GM21786 (cell line): ENCODE data around the gene THAP3.
"Not testable (repeated sequence)": the region's sequence is repeated elsewhere in the genome, so short reads cannot be mapped to it uniquely, and the experiment has no call there.

ENCODE experiments used
- ATAC-seq: cut with Tn5 transposase; IDR thresholded peaks from one replicate; pipeline ENCODE4 v1.9.1; 2021; ENCODE audit not compliant: unreplicated experiment

The THAP3 gene

DNA sequence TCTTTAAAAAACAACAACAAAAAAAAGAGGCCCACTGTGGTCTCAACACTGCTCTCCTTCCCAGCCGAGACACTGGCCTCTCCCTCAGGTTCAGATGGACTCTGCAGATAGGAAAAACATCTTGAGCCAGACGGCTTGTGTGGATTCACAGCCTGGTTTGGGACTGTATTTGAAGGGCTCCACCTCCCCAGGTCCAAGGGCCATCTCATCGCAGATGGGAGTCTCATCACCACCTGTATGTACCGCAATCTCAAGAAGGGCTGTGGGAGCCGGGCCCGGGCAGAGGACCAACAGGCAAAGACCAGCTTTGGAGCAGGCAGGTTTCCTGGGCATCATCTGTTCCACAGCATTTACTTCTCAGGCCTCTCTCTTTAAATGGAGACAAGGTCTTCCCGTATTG lies 34.6 kb upstream of the THAP3 start:
- no peak for ATAC-seq

DNA sequence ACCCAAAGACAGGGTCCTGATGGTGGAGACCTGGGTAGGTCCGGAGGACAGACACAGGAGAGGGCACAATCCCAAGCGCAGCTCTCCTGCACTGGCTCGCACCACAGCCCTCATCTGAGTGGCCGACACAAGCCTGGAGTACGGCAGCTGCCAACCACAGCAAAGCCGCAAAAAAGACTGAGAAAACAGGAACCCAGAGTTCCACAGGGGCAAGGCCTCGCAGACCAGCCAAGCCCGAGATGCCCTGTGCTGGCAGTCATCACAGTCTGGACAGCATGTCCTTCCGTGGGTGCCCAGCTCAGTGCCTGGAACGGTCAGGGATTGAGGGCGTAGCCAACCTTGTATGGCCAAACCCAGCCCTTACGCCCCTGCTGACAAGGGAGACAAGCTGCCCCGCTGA lies 33.4 kb upstream of the THAP3 start:
- no peak for ATAC-seq

DNA sequence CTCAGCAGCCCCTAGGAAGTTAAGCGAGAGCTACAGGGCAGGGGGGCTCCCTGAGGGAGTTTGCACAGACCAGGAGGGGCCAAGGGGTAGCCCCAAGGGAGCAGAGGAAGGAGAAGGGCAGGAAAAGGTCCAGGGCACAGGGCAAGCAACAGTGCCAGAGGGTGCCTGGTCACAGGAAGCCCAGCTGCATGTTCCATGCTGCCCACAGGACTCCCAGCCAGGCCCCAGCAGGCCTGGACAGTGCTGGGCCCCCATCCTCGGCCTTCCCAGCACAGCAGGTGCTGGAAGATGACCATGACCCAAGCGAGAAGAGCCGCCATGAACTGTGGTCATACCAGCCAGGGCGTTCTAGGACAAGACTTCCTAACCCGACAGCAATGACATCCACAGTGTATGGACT lies 33.0 kb upstream of the THAP3 start:
- ATAC-seq, result no peak

DNA sequence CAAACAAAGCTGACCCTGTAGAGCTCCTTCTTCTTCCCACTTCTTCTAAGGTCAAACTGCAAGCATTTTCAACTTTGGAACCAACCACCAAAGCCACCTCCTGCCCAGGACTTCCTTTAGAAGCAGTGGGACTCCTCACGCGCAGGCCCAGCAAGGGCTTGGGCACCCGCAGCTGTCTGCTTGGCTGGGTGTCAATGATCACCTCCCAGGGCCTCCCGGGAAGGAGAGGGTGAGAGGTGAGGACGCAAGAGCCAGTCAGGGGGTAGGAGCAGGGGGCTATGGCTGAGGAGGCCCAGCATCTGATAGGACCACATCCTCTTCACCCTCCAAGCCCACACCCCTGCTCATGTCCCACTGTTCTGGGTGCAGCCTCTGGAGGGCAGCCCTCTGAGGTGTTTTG lies 32.2 kb upstream of the THAP3 start:
- no peak for ATAC-seq

DNA sequence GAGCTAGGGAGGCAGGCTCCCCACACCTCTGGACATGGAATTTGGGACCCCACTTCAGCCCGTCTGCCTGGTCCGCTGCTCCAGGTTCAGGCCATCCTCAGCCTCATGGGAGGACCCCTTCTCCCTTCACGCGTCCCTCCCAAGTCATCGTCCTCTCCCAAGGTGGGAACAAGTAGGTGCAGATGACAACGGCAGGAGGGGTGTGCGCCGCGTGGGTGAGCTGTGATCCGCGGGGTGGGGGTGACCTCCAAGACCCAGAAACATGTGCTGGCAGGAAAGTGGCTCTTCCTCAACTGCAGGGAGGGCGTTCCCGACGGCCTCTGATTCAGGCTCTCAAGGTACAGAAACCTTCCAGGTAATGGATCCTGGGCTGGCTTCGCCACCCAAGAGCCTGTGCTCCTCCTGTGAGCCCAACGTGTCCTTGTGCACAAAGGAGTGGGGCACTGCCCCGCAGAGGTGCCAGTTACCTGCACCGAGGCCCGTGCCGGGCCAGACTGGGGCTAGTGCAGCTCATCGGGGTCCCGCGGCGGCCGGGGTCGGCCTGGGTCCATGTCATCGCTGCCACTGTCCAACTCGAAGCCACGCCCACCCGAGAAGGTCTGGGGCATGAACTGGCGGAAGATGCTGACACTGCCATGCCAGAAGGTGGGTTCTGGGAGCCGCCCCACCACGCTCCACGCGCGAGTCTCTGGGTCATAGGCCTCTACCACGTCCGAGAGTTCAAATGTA lies 31.6 kb upstream of the THAP3 start:
- ATAC-seq, result no peak

DNA sequence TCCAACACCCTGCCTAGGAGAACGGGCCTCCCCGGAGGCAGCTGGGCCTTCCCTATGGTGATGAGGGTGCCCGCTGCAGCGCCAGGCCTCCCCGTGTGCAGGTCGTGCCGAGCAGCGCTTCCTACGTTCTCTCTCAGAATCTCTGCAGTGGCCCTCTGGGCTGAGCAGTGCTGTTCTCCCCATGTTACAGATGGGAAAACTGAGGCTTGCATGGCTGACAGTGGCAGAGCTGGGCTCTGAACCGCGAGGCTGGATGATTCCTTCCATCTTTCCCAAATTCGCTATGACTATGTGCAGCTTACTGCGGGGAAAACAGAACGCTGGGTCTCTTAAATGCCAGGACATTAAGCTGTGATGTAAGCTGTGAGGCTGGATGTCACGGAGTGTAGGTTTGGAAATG lies 30.9 kb upstream of the THAP3 start:
- ATAC-seq, result no peak

DNA sequence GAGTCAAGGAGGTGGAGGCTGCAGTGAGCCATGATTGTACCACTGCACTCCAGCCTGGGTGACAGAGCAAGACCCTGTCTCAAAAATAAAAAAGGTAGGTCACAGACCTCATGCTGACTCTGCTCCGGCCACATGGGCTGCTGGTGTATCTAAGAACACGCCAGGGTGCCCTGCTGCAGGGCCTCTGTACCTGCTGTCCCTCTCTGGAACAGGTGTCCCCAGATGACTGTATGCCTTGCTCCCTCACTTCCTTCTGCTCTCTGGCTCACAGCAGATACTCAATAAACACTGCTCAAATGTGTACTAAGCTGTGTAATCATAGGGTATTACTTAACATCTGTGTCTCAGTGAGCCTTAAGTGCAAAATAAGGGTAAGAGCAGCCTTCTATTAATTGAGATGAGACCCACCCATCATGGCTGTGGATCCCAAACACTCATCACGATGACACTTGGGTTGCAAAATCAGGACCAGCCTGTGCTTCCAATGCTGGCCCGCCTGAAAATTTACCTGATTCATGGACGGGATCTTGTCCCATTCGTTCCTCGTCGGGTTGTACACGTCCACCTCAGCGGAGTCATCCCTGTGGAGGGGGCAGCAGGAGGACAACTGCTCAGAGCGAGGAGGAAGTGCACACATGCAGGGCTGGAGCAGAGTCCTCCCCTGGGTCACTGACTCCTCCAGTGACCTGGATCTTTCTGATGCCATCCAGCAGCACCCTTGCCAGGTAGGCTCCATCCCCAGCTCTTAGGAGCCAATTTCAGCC lies 29.5 kb upstream of the THAP3 start:
- no peak for ATAC-seq

DNA sequence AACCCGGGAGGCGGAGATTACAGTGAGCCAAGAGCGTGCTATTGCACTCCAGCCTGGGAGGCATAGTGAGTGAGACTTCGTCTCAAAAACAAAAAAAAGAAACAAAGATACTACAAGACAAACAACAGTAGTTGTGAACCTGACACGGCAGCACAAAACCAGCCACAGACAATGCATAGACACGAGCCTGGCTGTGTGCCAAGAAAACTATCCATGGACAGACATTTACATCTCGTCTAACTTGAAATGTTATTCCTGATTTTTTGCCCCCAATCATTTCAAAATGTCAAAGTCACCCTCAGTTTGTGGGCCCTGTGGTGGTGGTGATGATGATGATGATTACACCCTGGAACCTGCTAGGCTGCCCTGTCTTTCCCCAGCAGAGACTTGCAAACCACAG lies 28.3 kb upstream of the THAP3 start:
- ATAC-seq, result no peak

DNA sequence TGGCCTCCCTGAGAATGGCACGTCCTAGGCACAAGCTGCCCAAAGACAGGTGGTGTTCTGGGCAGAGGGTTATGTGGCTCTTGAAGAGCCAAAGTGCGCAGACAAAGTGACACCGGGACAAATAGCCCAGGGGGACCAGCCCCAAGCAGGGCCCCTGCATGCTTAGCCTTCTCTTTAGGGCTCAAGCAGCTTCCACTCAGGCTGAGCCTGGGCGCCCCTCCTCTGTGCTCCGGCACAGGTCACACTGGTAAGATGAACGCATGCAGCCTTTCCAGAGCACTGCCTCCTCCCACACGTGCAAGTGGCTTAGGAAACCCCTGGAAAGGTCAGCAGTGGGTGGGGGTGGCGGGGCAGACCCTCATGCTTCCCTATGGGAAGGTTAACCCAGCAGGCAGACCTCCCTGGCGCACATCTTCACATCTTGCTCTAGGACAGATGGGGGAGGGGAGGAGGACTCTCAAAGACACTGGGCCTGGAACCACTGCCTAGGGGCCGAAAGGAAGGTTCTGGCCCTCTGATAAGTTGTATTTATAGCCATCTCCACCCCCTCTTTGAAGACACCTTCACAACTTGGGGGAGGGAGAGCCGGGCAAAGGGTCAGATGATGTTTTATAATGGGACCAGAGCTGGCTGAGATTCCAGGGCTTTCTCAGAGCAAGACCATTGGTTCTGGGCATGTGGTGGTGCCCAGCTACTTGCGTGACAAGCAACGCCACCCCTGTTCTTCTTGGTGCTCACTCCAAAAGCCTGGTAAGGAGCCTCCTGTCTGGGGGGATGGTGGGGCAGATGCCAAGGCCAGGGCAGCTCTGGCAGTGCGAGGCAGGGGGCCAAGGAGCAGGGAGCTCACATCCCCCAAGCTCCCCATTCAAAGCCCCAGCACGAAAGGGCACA lies 27.5 kb upstream of the THAP3 start:
- ATAC-seq, result no peak

DNA sequence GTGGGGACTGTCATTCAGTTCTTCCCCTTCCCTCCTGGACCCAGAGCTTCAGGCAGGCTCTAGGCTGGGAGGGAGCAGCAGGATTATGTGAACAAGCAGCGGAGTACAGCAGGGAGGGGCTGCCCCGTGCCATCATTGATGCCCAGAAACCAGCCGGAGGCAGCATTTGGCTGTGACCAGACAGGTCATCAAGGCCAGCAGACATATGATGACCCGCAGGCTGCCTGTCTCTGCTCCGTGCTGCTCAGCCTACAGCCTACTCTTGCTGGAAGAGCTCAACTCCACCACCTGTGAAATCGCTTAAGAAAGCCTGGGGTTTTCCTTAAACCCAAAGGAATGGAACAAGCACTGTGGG lies 26.9 kb upstream of the THAP3 start:
- no peak for ATAC-seq

DNA sequence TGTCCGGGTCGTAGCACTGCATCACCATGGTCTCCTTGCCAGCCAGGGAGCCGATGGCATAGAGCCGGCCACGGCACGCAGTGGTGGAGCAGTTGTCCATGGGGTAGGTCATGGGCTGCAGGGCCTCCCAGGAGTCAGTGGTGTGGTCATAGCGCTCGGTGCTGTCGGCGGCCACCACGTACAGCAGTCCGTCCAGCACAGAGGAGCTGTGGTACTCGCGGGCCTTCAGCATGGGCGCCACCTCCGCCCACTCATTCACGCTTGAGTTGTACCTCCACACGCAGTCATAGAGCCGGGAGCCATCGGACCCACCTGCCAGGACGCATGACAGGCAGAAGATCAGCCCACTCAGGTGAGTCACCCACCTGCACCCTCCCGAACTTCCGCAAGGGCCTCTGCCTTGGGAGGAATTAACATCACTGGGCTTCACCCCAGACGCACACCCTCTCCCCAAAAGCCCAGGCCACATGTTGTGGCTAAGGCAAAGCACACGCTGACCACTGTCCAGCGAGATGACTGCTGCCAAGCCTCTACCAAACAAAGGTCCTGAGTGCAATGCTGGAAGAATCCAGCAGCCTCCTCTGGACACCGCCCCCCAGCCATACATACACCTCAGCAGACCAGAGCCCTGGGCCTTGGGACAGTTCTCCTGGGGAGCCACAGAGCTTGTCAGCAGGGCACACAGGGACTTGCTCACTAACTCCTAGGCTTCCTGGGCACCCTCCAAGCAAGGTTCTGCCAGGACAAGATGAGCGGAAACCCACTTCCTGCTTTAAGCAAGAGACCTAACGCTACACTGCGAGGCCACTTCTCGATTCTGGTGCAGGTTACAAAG lies 25.3 kb upstream of the THAP3 start:
- no peak for ATAC-seq

DNA sequence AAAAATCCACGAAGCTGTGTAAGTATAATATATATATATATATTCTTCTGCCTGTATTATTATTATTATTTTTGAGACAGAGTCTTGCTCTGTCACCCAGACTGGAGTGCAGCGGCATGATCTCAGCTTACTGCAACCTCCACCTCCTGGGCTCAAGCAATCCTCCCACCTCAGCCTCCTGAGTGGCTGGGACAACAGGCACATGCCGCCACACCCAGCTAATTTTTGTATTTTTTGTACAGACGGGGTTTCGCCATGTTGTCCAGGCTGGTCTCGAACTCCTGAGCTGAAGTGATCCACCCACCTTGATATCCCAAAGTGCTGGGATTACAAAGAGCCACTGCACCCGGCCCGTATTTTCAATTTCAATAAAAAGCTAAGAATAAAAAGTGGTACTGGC lies 24.7 kb upstream of the THAP3 start:
- ATAC-seq, result not testable (repeated sequence)

DNA sequence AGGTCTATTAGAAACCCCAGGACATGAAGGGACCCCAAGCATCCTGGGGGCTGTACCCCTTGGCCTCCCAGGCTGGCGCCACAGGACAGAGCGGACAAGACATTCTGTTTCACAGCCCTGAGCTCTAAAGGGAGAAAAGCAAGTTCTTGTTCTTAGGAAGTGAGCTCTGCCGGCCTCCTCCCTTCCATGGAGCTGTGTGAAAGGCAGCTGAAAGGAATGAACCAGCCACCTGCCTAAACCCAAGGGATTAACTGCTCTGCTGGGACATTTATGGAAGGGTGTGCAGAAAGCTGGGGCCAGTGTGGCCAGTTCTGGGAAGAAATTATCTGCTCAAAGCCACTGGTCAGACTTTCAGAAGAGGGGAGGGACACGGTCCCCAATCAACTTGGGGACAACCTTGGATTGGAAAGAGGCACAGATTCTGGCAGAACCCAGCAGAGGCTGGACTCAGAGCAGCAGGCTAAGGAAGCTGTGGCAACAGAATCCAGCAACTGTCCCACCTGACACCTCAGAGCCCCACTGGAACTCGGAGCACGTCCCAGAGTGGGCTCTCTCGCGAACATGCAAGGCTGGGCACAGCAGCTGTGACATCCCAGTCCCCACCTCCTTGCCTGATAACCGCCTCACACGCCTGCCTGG lies 24.1 kb upstream of the THAP3 start:
- ATAC-seq, result no peak

DNA sequence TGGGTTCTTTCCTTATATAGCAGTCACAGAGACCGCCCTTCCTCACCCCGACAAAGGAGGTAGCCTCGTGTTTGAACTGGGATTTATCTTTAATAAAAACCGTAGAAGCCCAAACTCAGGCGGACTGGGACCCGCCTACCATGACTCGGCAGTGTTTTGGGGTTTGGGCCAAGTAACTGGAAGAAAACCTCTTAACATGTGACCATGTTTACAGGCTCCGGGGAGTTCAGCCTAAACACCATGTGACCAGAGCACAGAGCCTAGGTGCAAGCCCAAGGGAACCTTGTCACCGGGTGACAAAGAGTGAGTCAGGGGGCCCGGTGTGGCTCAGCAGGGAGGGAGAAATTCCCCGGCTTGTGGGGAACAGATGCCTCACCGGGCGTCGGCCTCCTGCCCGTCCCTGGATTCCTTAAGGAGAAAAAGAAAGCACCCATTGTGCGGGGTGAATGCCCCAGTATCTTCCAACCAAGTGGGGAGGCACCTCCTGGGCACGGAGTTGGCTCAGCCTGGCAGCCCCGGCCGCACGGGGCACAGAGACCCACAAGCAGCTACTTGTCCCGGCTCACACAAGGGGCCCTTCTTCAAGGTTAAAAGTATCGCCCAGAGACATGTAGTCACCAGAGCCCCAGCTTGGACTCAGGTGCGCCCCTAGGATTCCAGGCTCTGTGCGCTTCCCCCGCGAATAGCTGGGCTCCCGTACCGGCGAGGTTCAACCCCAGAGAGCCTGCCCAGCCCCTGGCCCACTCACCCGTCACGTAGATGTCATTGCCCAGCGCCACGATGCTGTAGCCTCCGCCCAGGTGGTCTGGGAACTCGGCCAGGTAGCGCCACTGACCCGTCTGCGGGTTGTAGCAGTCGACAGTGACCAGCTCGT lies 23.4 kb upstream of the THAP3 start:
- peak; percentile 37 for ATAC-seq

DNA sequence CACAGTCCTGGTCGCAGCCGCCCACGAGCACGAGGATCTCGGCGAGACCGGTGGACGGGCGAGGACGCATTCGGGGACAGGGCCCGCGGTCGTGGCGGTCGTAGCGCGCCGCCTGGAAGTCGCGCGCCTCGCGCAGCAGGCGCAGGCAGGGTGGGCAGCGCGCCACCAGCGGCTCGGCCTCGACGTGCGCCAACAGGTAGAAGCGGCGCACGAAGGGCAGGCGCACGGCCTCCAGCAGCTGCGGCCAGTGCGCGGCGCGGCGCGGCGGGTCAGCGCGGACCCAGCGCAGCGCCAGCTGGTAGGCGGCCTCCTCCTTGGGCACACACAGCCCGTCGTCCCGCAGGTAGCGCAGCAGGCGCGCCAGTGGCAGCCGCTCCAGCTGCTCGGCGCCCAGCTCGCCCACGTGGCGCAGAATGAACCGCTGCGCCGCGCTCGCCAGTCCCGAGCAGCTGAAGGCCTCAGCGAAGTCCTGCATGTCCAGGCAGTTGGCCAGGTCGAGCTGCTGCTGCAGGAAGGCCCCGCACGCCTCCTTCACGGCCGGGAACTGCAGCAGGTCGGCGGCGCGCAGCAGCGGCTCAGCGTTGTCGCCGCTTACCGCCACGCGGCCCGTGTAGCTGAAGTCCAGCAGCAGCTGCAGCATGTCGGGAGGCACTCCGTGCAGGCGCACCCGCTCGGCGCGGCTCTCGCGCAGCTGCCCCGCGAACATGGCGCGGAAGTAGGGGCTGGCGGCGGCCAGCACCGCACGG lies 22.6 kb upstream of the THAP3 start:
- ATAC-seq, result peak; percentile 25

DNA sequence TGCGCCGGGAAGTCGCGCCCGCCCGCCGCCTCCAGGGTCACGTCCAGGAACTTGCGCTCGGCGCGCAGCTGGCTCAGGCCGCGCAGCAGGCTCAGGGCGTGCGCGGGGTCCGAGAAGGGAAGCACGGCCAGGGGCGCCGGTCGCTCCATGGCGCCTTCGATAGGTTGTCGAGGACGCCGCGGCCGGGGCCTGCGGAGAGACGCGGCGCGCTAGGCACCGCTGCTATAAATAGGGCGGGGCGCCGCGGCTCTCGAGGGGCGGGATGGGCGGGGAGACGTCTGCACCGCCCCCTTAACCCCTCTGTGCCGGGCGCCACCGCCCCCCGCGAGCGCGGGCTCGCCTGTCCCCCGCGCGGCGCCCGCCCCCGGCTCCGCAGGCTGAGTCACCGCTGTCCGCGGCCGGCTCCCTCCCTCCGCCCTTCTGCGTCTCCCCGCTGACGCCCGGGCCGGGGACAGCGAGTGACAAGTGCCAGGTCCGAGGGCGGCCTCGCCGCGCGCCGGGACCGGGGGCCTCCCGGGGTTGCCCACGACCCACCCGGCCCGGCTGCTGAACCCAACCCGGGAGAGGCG lies 21.9 kb upstream of the THAP3 start, which contains the start of gene KLHL21:
Gene KLHL21, minus strand, starts transcription at position 201 of the 569 bp plus-strand sequence. Its CDS starts 52 bp downstream, at position 149.
- peak; percentile 41 for ATAC-seq

DNA sequence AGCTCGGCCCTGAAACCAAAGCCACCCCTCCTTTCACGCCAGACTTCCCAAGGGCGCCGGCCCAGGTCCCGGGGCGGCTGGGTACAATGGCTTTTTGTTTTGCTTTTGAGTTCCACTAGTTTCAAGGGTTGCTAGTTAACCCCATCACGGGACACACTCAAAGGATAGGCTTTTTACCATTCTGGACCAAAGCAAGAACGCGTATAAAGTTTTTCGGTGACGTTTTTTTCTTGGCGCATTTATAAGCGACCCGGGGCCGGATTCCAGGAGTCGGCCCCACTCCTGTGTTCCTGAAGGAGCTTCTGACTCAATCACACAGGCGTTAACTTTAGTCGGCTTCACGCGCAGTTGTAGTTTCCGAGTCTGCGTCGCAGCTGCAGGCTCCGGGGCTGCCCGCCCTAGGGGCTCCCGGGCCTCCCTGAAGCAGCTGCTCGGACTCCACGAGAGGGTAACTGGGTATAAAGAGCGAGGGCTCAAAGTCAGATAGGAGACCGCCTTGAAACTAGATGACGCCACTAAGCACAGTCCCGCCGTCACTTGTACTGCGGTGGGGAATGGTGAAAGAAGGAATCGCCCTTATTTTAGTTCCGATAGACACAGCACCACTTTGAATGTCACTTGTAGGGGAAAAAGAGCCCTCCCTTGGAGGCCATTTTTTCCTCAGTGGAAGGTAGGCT lies 21.3 kb upstream of the THAP3 start:
- ATAC-seq, result peak; percentile 23
